ENCODE data around the gene INO80C.
A peak's percentile ranks its signal among the peaks of the same experiment; 100 is the strongest.

Gene INO80C

GRCh38 chr18:35497370-35498197 is at the start of gene INO80C:
Gene INO80C (minus strand): TSS chr18:35497960. CDS start chr18:35497874, 86 bp downstream.
- DNase-seq, result peak; percentile 74

GRCh38 chr18:35547008-35547605 is 49.3 kb upstream of the INO80C start:
- no peak for DNase-seq

GRCh38 chr18:35542356-35542755 is 44.6 kb upstream of the INO80C start:
- DNase-seq, result no peak

- DNase-seq, result no peak
Observed at GRCh38 chr18:35535297-35535696, 37.5 kb upstream of the INO80C start.

- no peak for DNase-seq
Observed at GRCh38 chr18:35533916-35534405, 36.2 kb upstream of the INO80C start.

- DNase-seq, result no peak
Observed at GRCh38 chr18:35528749-35529274, 31.1 kb upstream of the INO80C start.

- DNase-seq, result no peak
Observed at GRCh38 chr18:35526495-35527059, 28.8 kb upstream of the INO80C start.

- no peak for DNase-seq
Observed at GRCh38 chr18:35525795-35526494, 28.2 kb upstream of the INO80C start.

- no peak for DNase-seq
Observed at GRCh38 chr18:35524226-35524625, 26.5 kb upstream of the INO80C start.

- no peak for DNase-seq
Observed at GRCh38 chr18:35522130-35522959, 24.6 kb upstream of the INO80C start.

GRCh38 chr18:35521133-35521532 is 23.4 kb upstream of the INO80C start:
- DNase-seq, result no peak

GRCh38 chr18:35519148-35519899 is 21.6 kb upstream of the INO80C start:
- DNase-seq, result no peak

GRCh38 chr18:35517715-35518114 is 20.0 kb upstream of the INO80C start:
- DNase-seq, result no peak

- DNase-seq, result no peak
Observed at GRCh38 chr18:35516789-35517188, 19.0 kb upstream of the INO80C start.

- no peak for DNase-seq
Observed at GRCh38 chr18:35516351-35516750, 18.6 kb upstream of the INO80C start.

GRCh38 chr18:35515460-35516130 is 17.8 kb upstream of the INO80C start:
- DNase-seq, result no peak

- no peak for DNase-seq
Observed at GRCh38 chr18:35514752-35515459, 17.1 kb upstream of the INO80C start.

- no peak for DNase-seq
Observed at GRCh38 chr18:35514283-35514682, 16.5 kb upstream of the INO80C start.

- DNase-seq, result no peak
Observed at GRCh38 chr18:35513181-35513936, 15.6 kb upstream of the INO80C start.

Data from GOT3 (cell line).